GDM1 (cell line): ENCODE data around the gene HSDL1.

Experiments
- DNase-seq: peaks from one replicate; lab custom pipeline; 2025; lab: John Stamatoyannopoulos, UW

The HSDL1 gene

GRCh38 chr16:84144859-84145639 is at the start of gene HSDL1, which contains the start of gene DNAAF1:
HSDL1 (minus strand) TSS chr16:84145177; CDS start chr16:84131321, 13,856 bp downstream.
DNAAF1 (plus strand) TSS chr16:84145308; CDS start chr16:84145441, 133 bp downstream.
- DNase-seq: peak; percentile 63

GRCh38 chr16:84194018-84194417 is 49.0 kb upstream of the HSDL1 start:
- no peak for DNase-seq

GRCh38 chr16:84193480-84193879 is 48.5 kb upstream of the HSDL1 start:
- no peak for DNase-seq

- DNase-seq: no peak
Observed at GRCh38 chr16:84191466-84191865, 46.5 kb upstream of the HSDL1 start.

- no peak for DNase-seq
Observed at GRCh38 chr16:84190731-84191388, 45.9 kb upstream of the HSDL1 start, which contains the start of gene ADAD2. ADAD2 (plus strand) TSS chr16:84191157; CDS start chr16:84191231, 74 bp downstream.

- DNase-seq: peak; percentile 78
Observed at GRCh38 chr16:84186685-84187437, 41.9 kb upstream of the HSDL1 start, which contains the start of gene TAF1C. TAF1C (minus strand) TSS chr16:84187057; CDS start chr16:84184988, 2,069 bp downstream.

- no peak for DNase-seq
Observed at GRCh38 chr16:84184775-84185174, 39.8 kb upstream of the HSDL1 start.

- DNase-seq: no peak
Observed at GRCh38 chr16:84183911-84184591, 39.1 kb upstream of the HSDL1 start.

- no peak for DNase-seq
Observed at GRCh38 chr16:84183572-84183875, 38.5 kb upstream of the HSDL1 start.

GRCh38 chr16:84182680-84183571 is 37.9 kb upstream of the HSDL1 start:
- DNase-seq: no peak

GRCh38 chr16:84182104-84182503 is 37.1 kb upstream of the HSDL1 start:
- no peak for DNase-seq

GRCh38 chr16:84181144-84181915 is 36.4 kb upstream of the HSDL1 start:
- no peak for DNase-seq

- no peak for DNase-seq
Observed at GRCh38 chr16:84180519-84181140, 35.7 kb upstream of the HSDL1 start.

- DNase-seq: no peak
Observed at GRCh38 chr16:84179612-84180320, 34.8 kb upstream of the HSDL1 start.

GRCh38 chr16:84178892-84179611 is 34.1 kb upstream of the HSDL1 start:
- DNase-seq: no peak

- DNase-seq: no peak
Observed at GRCh38 chr16:84178146-84178765, 33.3 kb upstream of the HSDL1 start.

GRCh38 chr16:84177741-84178073 is 32.7 kb upstream of the HSDL1 start:
- DNase-seq: no peak
